GM21360 (cell line): ENCODE results near the gene CDIPT.
"Not testable (repeated sequence)": the region's sequence is repeated elsewhere in the genome, so short reads cannot be mapped to it uniquely, and the experiment has no call there.

Experiments
- ATAC-seq: cut with Tn5 transposase; IDR thresholded peaks from one replicate; pipeline ENCODE4 v1.9.1; 2021; ENCODE audit warnings: mild to moderate bottlenecking, moderate library complexity; ENCODE audit not compliant: unreplicated experiment

Gene CDIPT

DNA sequence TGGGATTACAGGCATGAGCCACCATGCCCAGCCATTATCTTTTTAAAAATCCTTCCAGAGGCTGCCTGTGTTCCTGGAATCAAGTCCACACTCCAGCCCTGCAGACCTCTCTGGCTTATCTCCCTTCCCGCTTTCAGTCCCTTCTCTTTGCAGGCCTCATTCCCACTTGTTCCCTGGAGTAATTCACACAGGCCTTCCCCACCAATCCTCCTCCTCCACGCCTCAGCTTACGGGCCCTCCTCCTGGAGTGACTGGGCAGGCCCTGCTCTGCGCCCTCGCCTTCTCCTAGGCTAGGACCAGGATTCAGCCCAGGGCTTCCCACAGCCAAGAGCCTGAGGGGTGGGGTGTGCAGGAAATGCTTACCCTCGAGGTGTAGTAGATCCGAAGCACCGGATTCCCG, 2.8 kb downstream of the CDIPT start:
- ATAC-seq, result no peak

DNA sequence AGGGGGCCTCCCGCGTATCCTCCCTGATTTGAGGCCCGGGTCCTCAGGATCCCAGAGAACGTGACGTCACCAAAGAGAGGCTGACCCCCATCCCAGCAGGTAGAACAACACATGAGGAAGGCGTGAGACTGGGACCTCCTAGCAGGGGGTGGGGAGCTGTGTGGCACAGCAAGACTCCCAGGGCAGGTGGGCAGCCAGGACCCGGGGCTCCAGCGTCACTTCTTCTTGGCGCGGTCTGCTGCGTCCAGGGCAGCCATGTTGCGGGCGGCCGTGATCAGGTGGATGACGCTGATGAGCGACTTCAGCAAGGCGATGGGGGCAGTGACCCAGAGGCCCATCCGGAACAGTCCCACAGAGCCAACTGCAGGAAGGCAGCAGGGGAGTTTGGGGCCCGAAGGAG, 4.1 kb downstream of the CDIPT start:
- ATAC-seq, result no peak

DNA sequence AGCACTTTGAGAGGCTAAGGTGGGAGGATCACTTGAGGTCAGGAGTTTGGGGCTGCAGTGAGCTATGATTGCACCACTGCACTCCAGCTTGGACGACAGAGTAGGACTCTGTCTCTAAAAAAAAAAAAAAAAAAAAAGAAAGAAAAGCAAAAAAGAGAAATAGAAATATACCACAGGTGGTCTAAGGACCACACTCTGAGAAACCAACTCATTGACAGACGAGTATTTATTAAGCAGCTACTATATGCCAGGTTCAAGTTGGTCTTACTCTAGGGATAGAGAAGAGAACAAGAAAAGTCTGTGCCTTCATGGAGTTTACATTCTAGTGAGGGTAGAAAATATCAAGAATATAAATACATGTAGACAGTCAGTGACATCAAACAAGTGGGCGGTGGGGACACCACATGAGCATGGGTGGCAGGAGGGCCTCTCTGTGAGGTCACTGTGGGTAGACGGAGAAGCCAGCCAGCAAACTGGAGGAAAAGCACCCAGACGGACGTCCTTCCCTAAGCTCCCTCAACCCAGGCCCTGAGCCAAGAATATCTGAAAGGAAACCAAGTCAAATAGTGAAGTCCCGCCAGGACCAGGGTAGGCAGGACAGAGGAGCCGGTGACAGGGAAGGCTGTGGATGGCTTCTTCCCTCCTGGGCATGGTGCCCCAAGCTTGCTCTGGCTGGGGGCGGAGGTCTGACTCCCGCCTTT, 4.7 kb downstream of the CDIPT start:
- no peak for ATAC-seq

DNA sequence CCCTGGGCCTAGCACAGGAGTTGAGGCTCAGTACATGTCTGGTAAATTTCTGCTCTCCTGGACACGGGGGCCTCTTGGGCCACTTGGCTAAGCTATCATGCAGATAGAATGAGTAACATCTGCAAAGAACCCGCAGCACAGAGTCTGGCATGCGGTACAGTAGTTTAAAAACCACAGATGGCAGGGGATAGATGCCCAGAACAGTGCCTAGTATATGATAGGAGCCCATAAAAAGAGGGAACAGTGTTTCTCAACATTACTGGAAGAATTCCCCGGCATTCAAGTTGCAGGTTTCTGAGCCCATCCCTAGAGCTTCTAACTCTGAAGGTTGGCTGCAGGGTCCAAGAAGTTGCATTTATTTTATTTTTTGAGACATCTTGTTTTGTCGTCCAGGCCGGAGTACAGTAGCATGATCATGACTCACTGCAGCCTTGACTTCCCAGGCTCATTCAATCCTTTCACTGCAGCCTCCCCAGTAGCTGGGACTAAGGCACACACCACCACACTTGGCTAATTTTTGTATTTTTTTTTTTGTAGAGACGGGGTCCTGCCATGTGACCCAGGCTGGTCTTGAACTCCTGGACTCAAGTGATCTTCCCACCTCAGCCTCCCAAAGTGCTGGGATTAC, 5.8 kb downstream of the CDIPT start:
- ATAC-seq, result no peak

DNA sequence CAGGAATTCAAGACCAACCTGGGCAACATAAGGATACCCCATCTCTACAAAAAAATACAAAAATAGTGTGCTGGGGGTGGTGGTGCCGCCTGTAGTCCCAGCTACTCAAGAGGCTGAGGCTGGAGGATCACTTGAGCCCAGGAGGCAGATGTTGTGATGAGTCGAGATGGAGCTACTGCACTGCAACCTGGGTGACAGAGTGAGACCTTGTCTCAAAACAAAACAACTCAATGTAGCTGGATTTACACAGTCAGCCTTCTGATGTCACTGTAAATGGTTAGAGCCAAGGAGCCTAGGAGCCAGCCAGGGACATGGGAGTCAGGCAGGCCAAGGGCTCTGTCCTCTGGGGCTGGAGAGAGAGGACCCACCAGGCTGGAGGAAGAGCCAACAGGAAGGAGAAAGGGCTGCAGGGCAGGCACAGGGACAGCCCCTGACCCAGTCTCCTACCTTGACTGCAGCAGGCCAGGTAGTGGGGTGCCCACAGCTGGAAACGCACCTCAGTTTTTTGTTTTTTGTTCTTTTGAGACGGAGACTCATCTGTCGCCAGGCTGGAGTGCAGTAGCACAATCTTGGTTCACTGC, 8.4 kb downstream of the CDIPT start:
- no peak for ATAC-seq

DNA sequence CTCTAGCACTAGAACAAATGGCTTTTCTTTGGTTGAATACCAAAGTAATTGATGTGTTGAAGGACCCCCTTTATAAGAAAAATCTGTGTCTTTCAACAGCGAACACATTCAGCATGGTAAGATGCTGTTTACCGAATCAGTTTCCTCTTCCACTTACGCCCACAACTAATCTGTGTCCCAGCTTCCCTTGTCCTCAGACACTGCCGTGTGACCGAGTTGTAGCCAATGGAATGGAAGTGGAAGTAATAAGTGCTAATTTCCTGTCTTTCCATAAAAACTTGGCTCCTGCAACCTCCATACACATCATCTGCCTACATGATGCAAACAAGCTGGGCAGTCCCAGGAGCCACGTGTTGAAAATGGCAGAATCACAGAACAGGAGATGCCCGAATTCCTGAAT, 10.4 kb downstream of the CDIPT start:
- no peak for ATAC-seq

DNA sequence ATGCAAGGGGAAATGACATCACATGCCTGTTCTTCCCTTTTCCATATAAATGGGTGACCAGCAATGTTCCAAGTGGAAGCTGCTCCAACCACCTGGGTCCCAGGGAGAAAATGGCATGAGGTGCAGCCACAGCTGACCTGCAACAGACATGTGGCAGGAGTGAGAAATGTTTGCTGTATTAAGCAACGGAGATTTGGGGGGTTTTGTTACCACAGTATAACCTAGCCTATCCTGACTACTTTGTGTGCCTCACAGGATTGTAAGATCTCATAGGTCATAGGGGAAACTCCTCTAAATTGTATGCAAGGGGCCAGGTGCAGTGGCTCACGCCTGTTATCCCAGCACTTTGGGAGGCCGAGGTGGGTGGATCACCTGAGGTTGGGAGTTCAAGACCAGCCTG, 12.0 kb downstream of the CDIPT start:
- no peak for ATAC-seq

DNA sequence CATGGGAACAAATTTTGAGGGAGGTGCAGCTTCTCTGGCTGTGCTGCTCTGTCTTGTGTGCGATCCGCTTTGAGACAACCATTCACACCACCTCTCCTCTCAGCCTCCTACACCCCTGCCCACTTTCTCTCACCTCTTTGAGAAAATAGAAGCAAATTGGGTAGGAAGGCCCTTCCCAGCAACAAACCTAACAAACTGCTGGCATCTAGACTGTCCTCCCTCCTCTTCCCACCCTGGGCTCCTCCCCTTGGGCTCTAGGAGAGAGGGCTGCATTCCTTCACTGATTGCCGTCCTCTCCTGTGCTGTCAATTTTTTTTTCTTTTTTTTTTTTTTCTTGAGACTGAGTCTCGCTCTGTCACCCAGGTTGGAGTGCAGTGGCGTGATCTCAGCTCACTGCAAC, 13.5 kb downstream of the CDIPT start:
- no peak for ATAC-seq

DNA sequence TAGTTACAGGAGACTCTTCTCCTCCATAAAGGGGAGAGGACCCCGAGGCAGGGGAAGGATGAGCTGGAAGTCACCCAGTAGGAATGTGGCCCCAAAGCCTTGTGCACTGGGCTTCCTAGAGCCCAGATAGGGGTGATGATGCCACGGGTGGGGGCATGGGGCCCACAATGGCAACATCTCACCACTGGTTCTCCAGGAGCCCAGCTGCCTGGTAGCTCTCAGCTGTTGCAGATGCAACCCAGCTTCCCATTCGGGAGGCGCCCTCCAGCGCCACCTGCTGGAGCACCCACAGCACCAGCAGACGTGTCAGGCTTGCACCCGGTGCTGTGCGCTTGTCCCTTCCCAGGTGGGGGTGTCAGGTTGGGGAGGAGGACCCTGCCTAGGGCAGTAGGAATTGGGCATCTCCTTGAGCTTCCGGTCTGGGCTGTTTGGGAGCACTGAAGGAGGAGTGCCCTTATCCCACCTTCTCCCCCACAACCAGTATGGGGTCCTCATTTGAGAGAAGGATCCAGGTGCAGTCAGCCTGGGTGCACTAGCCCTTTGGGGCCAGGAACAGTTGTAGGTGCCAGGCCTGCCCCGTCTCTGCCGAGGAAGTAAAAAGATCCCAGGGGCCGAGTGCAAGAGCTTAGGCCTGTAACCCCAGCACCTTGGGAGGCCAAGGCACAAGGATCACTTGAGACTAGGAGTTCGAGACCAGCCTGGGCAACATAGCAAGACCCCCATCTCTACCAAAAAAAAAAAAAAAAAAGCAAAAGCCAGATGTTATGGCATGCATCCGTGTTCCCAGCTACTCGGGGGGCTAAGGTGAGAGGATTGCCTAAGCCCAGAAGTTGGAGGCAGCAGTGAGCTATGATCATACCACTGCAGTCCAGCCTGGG, 14.4 kb downstream of the CDIPT start:
- no peak for ATAC-seq

DNA sequence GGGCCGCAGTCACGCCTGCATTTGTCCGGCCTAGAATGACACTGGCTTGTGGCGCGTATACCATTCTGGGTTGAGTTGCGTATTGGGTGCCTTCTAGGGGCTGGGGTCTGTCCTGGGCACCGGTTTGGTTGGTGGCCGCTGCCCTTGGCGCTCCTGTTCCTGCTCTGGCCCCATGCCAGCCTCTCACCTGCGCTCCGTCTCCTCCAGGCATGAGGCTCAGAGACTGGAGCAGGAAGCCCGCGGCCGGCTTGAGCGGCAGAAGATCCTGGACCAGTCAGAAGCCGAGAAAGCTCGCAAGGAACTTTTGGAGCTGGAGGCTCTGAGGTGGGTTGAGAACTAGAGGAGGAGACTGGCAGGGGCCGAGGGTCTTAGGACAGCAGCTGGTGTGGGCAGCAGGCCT, 17.4 kb downstream of the CDIPT start:
- ATAC-seq, result no peak

DNA sequence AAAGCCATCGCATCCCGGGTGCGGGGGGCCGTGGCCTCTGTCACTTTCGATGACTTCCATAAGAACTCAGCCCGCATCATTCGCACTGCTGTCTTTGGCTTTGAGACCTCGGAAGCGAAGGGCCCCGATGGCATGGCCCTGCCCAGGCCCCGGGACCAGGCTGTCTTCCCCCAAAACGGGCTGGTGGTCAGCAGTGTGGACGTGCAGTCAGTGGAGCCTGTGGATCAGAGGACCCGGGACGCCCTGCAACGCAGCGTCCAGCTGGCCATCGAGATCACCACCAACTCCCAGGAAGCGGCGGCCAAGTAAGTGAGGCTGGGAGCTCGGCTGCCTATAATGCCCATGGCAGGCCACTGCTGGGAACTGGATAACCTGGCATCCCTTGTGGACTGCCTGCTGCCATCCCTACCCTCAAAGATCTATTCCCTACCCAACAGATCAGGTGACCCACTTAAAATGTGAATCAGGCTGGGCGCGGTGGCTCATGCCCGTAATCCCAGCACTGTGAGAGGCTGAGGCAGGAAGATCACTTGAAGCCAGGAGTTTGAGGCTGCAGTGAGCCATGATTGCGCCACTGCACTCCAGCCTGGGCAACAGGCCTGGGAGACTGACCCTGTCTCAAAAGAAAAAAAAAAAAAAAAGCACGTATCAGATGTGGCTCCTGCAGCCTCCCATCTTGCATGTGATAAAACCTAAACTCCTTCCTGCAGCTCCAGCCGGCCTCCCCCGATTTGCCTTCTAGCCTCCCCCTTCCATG, 18.3 kb downstream of the CDIPT start:
- no peak for ATAC-seq

DNA sequence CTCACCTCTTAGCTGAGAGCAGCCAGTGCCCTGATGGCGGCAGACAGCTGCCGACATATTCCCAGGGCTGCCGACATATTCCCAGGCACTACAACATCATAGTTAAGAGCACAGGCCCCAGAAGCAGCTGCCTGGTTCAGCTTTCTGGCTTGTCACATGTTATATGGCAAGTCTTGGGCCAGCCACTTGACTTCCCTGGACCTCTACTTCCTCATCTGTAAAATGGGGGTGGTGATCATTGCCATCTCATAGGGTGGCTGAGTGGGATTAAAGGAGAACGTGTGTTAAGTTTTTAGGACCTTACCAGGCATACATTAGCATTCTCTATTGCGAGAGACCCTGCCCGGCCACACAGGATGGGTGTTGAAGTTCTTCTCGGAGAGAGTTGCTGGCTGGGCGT, 19.1 kb downstream of the CDIPT start:
- no peak for ATAC-seq

DNA sequence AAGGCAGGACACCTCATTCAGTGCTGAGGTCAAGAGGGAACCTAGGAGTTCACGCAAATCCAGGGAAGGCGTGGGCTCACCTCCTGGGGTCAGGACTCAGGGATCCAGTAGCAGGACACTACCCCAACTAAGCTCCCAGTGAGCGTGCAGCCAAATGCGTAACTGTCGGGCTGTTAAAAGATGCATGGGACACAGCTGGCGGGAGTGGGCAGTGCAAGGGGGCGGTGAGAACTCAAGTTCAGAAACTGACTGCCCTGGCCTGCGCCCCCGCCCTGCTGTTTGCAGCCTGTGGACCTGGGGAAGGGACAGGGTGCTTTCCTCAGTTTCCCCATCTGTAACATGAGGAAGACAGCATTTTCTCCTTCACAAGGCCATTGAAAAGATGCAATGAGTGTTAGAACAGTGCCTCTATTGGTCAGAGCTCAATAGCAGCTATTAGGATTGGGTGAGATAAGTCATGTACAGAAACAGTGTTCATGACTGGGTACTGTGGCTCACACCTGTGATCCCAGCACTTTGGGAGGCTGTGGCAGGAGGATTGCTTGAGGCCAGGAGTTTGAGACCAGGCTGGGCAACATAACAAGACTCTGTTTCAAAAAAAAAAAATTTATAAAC, 20.2 kb downstream of the CDIPT start:
- no peak for ATAC-seq

DNA sequence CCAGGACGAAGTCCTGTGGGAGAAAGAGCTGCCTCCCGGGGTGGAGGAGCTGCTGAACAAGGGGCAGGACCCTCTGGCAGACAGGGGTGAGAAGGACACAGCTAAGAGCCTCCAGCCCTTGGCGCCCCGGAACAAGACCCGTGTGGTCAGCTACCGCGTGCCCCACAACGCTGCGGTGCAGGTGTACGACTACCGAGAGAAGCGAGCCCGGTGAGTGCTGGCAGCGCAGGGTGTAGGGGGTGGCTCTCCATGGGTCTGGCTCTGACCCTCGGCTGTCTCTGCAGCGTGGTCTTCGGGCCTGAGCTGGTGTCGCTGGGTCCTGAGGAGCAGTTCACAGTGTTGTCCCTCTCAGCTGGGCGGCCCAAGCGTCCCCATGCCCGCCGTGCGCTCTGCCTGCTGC, 21.4 kb downstream of the CDIPT start:
- ATAC-seq, result no peak

DNA sequence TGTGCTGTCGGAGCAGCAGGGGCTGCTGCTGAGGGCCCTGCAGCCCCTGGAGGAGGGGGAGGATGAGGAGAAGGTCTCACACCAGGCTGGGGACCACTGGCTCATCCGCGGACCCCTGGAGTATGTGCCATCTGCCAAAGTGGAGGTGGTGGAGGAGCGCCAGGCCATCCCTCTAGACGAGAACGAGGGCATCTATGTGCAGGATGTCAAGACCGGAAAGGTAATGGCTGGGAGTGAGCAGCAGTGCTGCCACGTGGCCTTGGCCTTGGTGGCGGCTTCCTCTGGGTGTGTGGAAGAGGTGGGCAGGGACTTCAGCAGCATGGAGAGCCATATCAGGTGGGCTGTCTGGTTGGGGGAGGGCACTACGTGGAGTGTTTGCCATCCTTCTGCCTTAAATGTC, 22.8 kb downstream of the CDIPT start:
- ATAC-seq, result no peak

DNA sequence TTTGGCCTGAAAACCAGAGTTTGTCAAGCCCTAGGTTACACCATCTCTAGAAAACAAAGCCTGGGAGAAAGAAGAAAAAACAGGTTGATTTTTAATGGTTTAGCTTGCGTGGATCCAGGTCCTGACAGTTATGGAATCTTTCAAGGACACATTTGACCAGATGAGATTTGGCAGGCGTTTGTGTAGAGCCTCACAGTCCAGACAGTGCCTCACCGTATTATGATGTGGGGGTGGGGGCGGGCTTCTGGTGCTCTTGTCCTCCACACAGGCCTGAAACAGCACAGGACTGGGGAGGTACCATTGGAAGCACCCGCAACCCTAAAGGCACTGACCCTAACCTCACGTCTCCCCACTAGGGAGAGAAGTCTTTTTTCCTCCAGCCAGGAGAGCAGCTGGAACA, 23.2 kb downstream of the CDIPT start:
- ATAC-seq, result no peak

DNA sequence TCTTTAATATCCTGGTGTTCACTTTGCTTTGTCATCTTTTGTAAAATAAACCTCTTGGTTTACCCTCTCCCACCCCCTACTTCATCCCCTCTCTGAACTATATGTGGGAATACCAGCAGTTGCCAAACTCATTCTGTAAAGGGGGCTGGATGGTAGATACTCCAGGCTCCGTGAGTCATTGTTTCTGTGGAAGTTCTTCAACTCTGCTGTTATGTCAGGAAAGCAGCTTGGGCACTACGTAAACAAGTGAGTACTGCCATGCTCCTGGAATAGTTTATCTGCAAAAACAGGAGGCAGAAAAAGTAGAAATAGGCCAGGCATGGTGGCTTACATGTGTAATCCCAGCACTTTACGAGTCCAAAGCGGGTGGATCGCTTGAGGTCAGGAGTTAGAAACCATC, 25.2 kb downstream of the CDIPT start:
- no peak for ATAC-seq

DNA sequence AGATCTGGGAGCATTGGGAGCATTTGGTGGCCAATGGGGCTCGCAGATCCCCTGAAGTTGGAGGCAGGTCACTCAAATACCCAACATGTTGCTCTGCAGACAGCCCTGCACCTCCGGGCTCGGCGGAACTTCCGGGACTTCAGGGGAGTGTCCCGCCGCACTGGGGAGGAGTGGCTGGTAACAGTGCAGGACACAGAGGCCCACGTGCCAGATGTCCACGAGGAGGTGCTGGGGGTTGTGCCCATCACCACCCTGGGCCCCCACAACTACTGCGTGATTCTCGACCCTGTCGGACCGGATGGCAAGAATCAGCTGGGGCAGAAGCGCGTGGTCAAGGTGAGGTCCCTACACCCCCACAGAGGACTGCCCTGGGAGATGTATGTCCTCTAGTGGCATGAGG, 26.4 kb downstream of the CDIPT start:
- no peak for ATAC-seq

DNA sequence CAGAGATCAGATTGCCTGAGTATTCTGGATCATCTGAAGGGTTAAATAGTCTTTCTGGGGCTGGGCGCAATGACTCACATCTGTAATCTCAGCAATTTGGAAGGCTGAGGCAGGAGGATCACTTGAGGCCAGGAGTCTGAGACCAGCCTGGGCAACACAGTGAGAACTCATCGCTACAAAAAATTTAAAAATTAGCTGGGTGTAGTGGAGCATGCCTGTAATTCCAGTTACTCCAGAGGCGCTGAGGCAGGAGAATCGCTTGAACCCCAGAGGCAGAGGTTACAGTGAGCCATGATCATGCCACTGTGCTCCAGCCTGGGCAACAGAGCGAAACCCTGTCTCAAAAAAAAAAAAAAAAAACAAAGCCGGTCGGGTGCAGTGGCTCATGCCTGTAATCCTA, 27.1 kb downstream of the CDIPT start:
- no peak for ATAC-seq

DNA sequence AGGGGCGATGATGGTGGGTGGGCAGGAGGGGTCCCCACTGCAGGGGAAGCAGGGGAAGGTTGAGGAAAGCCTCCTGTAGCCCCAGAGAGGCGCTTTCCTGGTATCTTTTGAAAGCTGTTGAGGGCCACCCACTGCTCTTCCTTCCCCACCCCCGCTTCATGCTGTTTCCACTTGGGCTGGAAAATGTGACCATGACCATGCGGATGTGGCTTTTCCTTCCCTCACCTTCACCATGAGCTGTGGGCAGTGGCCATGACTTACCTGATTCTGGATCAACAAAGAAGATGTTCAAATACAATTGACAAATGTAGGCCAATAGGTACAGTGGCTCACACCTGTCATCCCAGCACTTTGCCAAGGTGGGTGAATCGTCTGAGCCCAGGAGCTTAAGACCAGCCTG, 28.9 kb downstream of the CDIPT start:
- no peak for ATAC-seq

DNA sequence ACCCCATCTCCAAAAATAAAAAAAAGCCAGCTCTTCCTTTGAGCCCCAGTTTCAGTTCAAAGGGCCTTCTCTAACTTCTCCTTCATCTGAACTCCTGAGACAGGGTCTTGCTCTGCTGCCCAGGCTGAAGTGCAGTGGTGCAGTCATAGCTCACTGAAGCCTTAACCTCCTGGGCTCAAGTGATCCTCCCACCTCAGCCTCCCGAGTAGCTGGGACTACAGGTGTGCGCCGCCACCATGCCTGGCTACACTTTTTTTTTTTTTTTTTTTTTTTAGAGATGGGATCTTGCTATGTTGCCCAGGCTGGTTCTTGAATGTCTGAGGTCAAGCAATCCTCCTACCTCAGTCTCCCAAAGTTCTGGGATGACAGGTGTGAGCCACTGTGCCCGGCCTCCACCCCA, 29.8 kb downstream of the CDIPT start:
- ATAC-seq, result not testable (repeated sequence)
